MCF 10A (cell line): ENCODE results near the gene HTR6. TPM values are rescaled to one million over a fixed set of nuclear protein-coding genes. Genes with fewer than 3 reads are reported as not detected.
"Not testable (repeated sequence)": the region's sequence is repeated elsewhere in the genome, so short reads cannot be mapped to it uniquely, and the experiment has no call there.

Experiments
- BruUV-seq: library from RNA; stranded (reverse); fragments of 400-500 nt; replicated peaks from 2 replicates; lab custom pipeline; 2021; lab: Mats Ljungman, UMichigan
- CTCF ChIA-PET: fragments of 300-600 bp; sonication (Branson Sonifier 250); formaldehyde crosslinking; extraction: SDS; loops from one replicate; lab custom pipeline; 2021; ENCODE audit warnings: antibody characterized with exemption, inconsistent platforms; lab: Yijun Ruan, JAX
- POLR2A ChIA-PET: fragments of 300-600, 350-650 bp; sonication (Branson Sonifier 250); formaldehyde crosslinking; extraction: SDS; loops from one replicate; lab custom pipeline; 2020; ENCODE audit warnings: antibody characterized with exemption, inconsistent platforms; lab: Yijun Ruan, JAX
- DNase-seq: peaks from one replicate; pipeline ENCODE4 v3.0.0-alpha.2; 2018; ENCODE audit not compliant: unreplicated experiment
- H3K27ac Mint-ChIP-seq: one replicate; pipeline ENCODE4 v1.8.0; 2022; ENCODE audit warnings: mild to moderate bottlenecking, low read depth, mixed read lengths; ENCODE audit not compliant: unreplicated experiment
- H3K27me3 Mint-ChIP-seq: one replicate; pipeline ENCODE4 v1.8.0; 2022; ENCODE audit warnings: mixed read lengths; ENCODE audit not compliant: insufficient read depth, unreplicated experiment
- H3K36me3 Mint-ChIP-seq: one replicate; pipeline ENCODE4 v1.8.0; 2022; ENCODE audit warnings: mild to moderate bottlenecking, moderate library complexity, mixed read lengths; ENCODE audit not compliant: insufficient read depth, unreplicated experiment
- H3K4me1 Mint-ChIP-seq: one replicate; pipeline ENCODE4 v1.8.0; 2022; ENCODE audit warnings: mixed read lengths; ENCODE audit not compliant: insufficient read depth, unreplicated experiment
- H3K4me3 Mint-ChIP-seq: one replicate; pipeline ENCODE4 v1.8.0; 2022; ENCODE audit warnings: mild to moderate bottlenecking, moderate library complexity, mixed read lengths; ENCODE audit not compliant: unreplicated experiment
- H3K9me3 Mint-ChIP-seq: one replicate; pipeline ENCODE4 v1.8.0; 2022; ENCODE audit warnings: mixed read lengths; ENCODE audit not compliant: unreplicated experiment
- CTCF ChIP-seq: fragments of 200-600 bp; IDR thresholded peaks from one replicate; pipeline ENCODE4 v1.8.0; 2022; ENCODE audit warnings: antibody characterized with exemption, mild to moderate bottlenecking; ENCODE audit not compliant: unreplicated experiment
- intact Hi-C: fragments of 100-400 bp; cut with micrococcal nuclease; formaldehyde crosslinking; loops from 2 replicates; pipeline ENCODE4 v1.14.1; 2022
- total RNA-seq: library from RNA; stranded (reverse); gene quantifications from 2 replicates; pipeline ENCODE4 v1.2.3, GENCODE V29; 2022

Gene HTR6
- total RNA-seq, 1 experiment from 2014 or later: not detected

DNA sequence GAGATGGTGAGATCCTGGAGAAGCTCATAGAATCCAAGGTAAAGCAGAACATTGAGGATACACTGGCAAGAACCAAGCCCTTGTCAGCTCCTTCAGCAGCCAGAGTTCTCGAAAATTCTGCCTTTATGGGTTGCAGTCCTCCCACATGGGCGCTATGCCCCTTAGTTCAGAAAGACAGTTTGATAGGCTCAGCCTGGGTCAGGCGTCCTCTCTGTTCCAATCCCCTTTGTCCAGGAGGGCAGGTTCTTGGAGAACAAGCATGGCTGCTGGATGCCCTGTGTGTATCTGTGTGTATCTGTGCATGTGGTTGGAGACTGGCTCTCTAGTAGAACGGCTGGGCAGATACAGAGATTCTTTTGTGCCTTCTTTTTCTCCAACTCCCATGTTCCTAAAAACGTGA lies 28.6 kb upstream of the HTR6 start:
- ChIA-PET POLR2A (interaction anchor here (0.9 kb wide), 1 partner anchor 16 kb away, joined by 3 read pairs; no protein-coding TSS in a partner anchor), CTCF (interaction anchor here (0.7 kb wide), 1 partner anchor 18 kb away, joined by 3 read pairs; no protein-coding TSS in a partner anchor)
- TF ChIP-seq CTCF: no peak
- Mint-ChIP-seq H3K4me1 (peaks cover 18% of the 10 kb centered on the region), H3K9me3 (no peaks in the 10 kb centered on the region), H3K27me3 (no peaks in the 10 kb centered on the region), H3K36me3 (peaks cover 7% of the 10 kb centered on the region), H3K4me3 (no peak overlapping the region), H3K27ac (no peak overlapping the region)
- no TSS peak for BruUV-seq
- intact Hi-C loops: no loop called here
- DNase-seq: no peak

- H3K4me3 Mint-ChIP-seq, H3K9me3 Mint-ChIP-seq, DNase-seq, POLR2A ChIA-PET, BruUV-seq, intact Hi-C loops, H3K27ac Mint-ChIP-seq, H3K36me3 Mint-ChIP-seq, H3K27me3 Mint-ChIP-seq: not testable (repeated sequence)
- CTCF ChIA-PET: interaction anchor here (0.5 to 0.6 kb wide), 2 partner anchors 13 to 201 kb away, joined by 3 read pairs; no protein-coding TSS in a partner anchor
- H3K4me1 Mint-ChIP-seq: peaks cover 20% of the 10 kb centered on the region
Measured at GRCh38 chr1:19636749-19637148, 27.9 kb upstream of the HTR6 start.

GRCh38 chr1:19637606-19638005 lies 27.1 kb upstream of the HTR6 start:
- TF ChIP-seq CTCF: no peak
- no peaks in the 10 kb centered on the region for H3K9me3 Mint-ChIP-seq
- no peak for DNase-seq
- peaks cover 23% of the 10 kb centered on the region for H3K4me1 Mint-ChIP-seq
- no peak overlapping the region for H3K4me3 Mint-ChIP-seq
- POLR2A ChIA-PET: interaction anchor here (0.7 kb wide), 1 partner anchor 283 kb away, joined by 4 read pairs; no protein-coding TSS in a partner anchor
- BruUV-seq: no TSS peak
- peaks cover 7% of the 10 kb centered on the region for H3K36me3 Mint-ChIP-seq
- no peak overlapping the region for H3K27ac Mint-ChIP-seq
- intact Hi-C loops: no loop called here
- CTCF ChIA-PET: interaction anchor here (0.7 kb wide), 1 partner anchor 28 kb away, joined by 3 read pairs; no protein-coding TSS in a partner anchor
- H3K27me3 Mint-ChIP-seq: no peaks in the 10 kb centered on the region

GRCh38 chr1:19639228-19639627 lies 25.4 kb upstream of the HTR6 start:
- ChIA-PET POLR2A (interaction anchor here (0.8 to 2.8 kb wide), 7 partner anchors 9 to 278 kb away, joined by 3 to 24 read pairs (median 4); no protein-coding TSS in a partner anchor), CTCF (interaction anchor here (0.6 to 1.1 kb wide), 5 partner anchors 29 to 750 kb away, joined by 3 to 4 read pairs (median 3); no protein-coding TSS in a partner anchor)
- DNase-seq, H3K36me3 Mint-ChIP-seq, H3K27me3 Mint-ChIP-seq, BruUV-seq, intact Hi-C loops, H3K4me3 Mint-ChIP-seq, H3K27ac Mint-ChIP-seq, H3K9me3 Mint-ChIP-seq: not testable (repeated sequence)
- H3K4me1 Mint-ChIP-seq: peaks cover 32% of the 10 kb centered on the region

DNA sequence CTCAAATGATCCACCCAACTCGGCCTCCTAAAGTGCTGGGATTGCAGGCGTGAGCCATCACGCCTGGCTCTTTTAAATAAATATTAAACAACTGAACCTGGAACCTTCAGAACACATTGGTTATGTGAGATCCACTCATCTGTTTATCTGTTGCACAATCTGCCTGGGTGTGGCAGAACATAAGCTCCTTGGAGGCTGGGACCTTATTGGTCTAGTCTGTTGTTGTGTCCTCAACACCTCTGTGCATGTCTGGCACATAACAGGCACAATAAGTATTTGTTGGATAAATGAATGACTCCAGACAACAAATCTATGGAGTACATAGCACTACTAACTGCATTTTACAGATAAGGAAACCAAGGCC lies 24.7 kb upstream of the HTR6 start:
- no TSS peak for BruUV-seq
- peak overlapping the region; percentile 75 for H3K27ac Mint-ChIP-seq
- H3K4me3 Mint-ChIP-seq: peak overlapping the region; percentile 48
- H3K36me3 Mint-ChIP-seq: peaks cover 7% of the 10 kb centered on the region
- H3K4me1 Mint-ChIP-seq: peaks cover 32% of the 10 kb centered on the region
- POLR2A ChIA-PET: interaction anchor here (0.7 to 8.3 kb wide), 25 partner anchors 9 to 430 kb away, joined by 3 to 101 read pairs (median 4); partner anchors contain the start of genes AKR7A2, CAPZB, SLC66A1 and UBR4
- TF ChIP-seq CTCF: no peak
- peak; percentile 91 for DNase-seq
- CTCF ChIA-PET: interaction anchor here (0.6 to 1.8 kb wide), 9 partner anchors 11 to 1318 kb away, joined by 3 to 10 read pairs (median 4); no protein-coding TSS in a partner anchor
- intact Hi-C loops: no loop called here
- H3K9me3 Mint-ChIP-seq: no peaks in the 10 kb centered on the region
- no peaks in the 10 kb centered on the region for H3K27me3 Mint-ChIP-seq
